GM13976 (cell line): ENCODE data around the gene OARD1.

Source experiments
- DNase-seq: peaks from one replicate; pipeline ENCODE4 v3.0.0; 2012; ENCODE audit warnings: low spot score
- CTCF ChIP-seq: IDR thresholded peaks from 2 replicates; pipeline ENCODE4 v1.5.1; 2012; ENCODE audit warnings: borderline replicate concordance, mild to moderate bottlenecking; ENCODE audit not compliant: insufficient read depth; ENCODE audit errors: extremely low read depth, missing control alignments, control extremely low read depth
- in situ Hi-C: fragments of 300-500 bp; cut with MboI; formaldehyde crosslinking; loops from one replicate; pipeline ENCODE4 v1.12.0; 2022; ENCODE audit warnings: low sequenced_read_pairs, mixed read lengths, inconsistent platforms; ENCODE audit not compliant: unreplicated experiment

OARD1 gene

GRCh38 chr6:41051873-41052272 is 20.3 kb downstream of the OARD1 start:
- in situ Hi-C loops: no loop called here
- DNase-seq: no peak
- TF ChIP-seq CTCF: no peak

GRCh38 chr6:41050536-41050935 is 21.6 kb downstream of the OARD1 start:
- DNase-seq: no peak
- no peak for TF ChIP-seq CTCF
- in situ Hi-C loops: no loop called here

- in situ Hi-C loops: no loop called here
- no peak for TF ChIP-seq CTCF
Measured at GRCh38 chr6:41049955-41050354, 22.2 kb downstream of the OARD1 start.

GRCh38 chr6:41049521-41049920 is 22.6 kb downstream of the OARD1 start:
- no peak for DNase-seq
- TF ChIP-seq CTCF: no peak
- in situ Hi-C loops: no loop called here

More at GRCh38 chr6:41049955-41050354, 22.2 kb downstream of the OARD1 start:
- DNase-seq: no peak

GRCh38 chr6:41047745-41048732 is 24.1 kb downstream of the OARD1 start:
- in situ Hi-C loops: no loop called here
- no peak for DNase-seq
- no peak for TF ChIP-seq CTCF

- no peak for DNase-seq
- no peak for TF ChIP-seq CTCF
- in situ Hi-C loops: no loop called here
Measured at GRCh38 chr6:41047306-41047705, 24.9 kb downstream of the OARD1 start.
